Skeletal muscle satellite cell (primary cell): ENCODE data around the gene MAP3K8.
"Not testable (repeated sequence)": the region's sequence is repeated elsewhere in the genome, so short reads cannot be mapped to it uniquely, and the experiment has no call there.

Experiments used
- H3K27me3 ChIP-seq: 2 replicates; pipeline ENCODE4 v1.7.0; 2013; ENCODE audit warnings: low read length; ENCODE audit not compliant: control insufficient read depth, insufficient read depth
- H3K36me3 ChIP-seq: 2 replicates; pipeline ENCODE4 v1.7.0; 2013; ENCODE audit warnings: mild to moderate bottlenecking, control low read depth, low read length; ENCODE audit not compliant: insufficient read depth
- H3K4me1 ChIP-seq: 2 replicates; pipeline ENCODE4 v1.7.0; 2013; ENCODE audit warnings: low read length; ENCODE audit not compliant: control insufficient read depth, insufficient read depth
- H3K4me2 ChIP-seq: 2 replicates; pipeline ENCODE4 v1.7.0; 2013; ENCODE audit warnings: mild to moderate bottlenecking, low read length
- H3K4me3 ChIP-seq: 2 replicates; pipeline ENCODE4 v1.7.0; 2013; ENCODE audit warnings: low read length
- H3K9ac ChIP-seq: 2 replicates; pipeline ENCODE4 v1.7.0; 2013; ENCODE audit warnings: mild to moderate bottlenecking, low read depth, low read length, moderate library complexity
- H3K9me3 ChIP-seq: replicated peaks from 2 replicates; pipeline ENCODE4 v1.7.0; 2013; ENCODE audit warnings: mild to moderate bottlenecking, control low read depth, low read length

MAP3K8 gene

GRCh38 chr10:30475515-30475914 is 41.5 kb downstream of the MAP3K8 start:
- not testable (repeated sequence) for H3K9me3 ChIP-seq, H3K27me3 ChIP-seq, H3K4me2 ChIP-seq, H3K4me3 ChIP-seq, H3K36me3 ChIP-seq, H3K4me1 ChIP-seq, H3K9ac ChIP-seq

GRCh38 chr10:30476511-30477155 is 42.6 kb downstream of the MAP3K8 start:
- Histone ChIP-seq H3K4me3 (no peak overlapping the region), H3K4me1 (no peaks in the 10 kb centered on the region), H3K9ac (no peak overlapping the region), H3K27me3 (peaks cover 4% of the 10 kb centered on the region), H3K36me3 (no peaks in the 10 kb centered on the region), H3K9me3 (no peaks in the 10 kb centered on the region), H3K4me2 (no peak overlapping the region)

- H3K4me2 ChIP-seq, H3K9ac ChIP-seq, H3K36me3 ChIP-seq, H3K27me3 ChIP-seq, H3K4me3 ChIP-seq, H3K9me3 ChIP-seq, H3K4me1 ChIP-seq: not testable (repeated sequence)
These were observed 45.5 kb downstream of the MAP3K8 start for GRCh38 chr10:30479513-30479912.

GRCh38 chr10:30481603-30482002 is 47.6 kb downstream of the MAP3K8 start:
- Histone ChIP-seq H3K4me1 (no peaks in the 10 kb centered on the region), H3K36me3 (no peaks in the 10 kb centered on the region), H3K4me2 (no peak overlapping the region), H3K27me3 (peaks cover 5% of the 10 kb centered on the region), H3K9ac (no peak overlapping the region), H3K9me3 (no peaks in the 10 kb centered on the region), H3K4me3 (no peak overlapping the region)

GRCh38 chr10:30488316-30488715 is 54.3 kb downstream of the MAP3K8 start:
- no peak overlapping the region for H3K9ac ChIP-seq
- H3K4me3 ChIP-seq = no peak overlapping the region
- H3K4me2 ChIP-seq = no peak overlapping the region
- peaks cover 25% of the 10 kb centered on the region for H3K27me3 ChIP-seq
- no peaks in the 10 kb centered on the region for H3K36me3 ChIP-seq
- no peaks in the 10 kb centered on the region for H3K9me3 ChIP-seq
- no peaks in the 10 kb centered on the region for H3K4me1 ChIP-seq

- H3K9me3 ChIP-seq = peaks cover 6% of the 10 kb centered on the region
- H3K36me3 ChIP-seq = no peaks in the 10 kb centered on the region
- no peak overlapping the region for H3K4me2 ChIP-seq
- no peak overlapping the region for H3K4me3 ChIP-seq
- H3K9ac ChIP-seq = no peak overlapping the region
- no peaks in the 10 kb centered on the region for H3K4me1 ChIP-seq
- peaks cover 25% of the 10 kb centered on the region for H3K27me3 ChIP-seq
These were observed 55.4 kb downstream of the MAP3K8 start for GRCh38 chr10:30489346-30489745.

GRCh38 chr10:30490289-30491000 is 56.5 kb downstream of the MAP3K8 start:
- Histone ChIP-seq H3K27me3 (peaks cover 25% of the 10 kb centered on the region), H3K36me3 (no peaks in the 10 kb centered on the region), H3K4me3 (no peak overlapping the region), H3K4me1 (no peaks in the 10 kb centered on the region), H3K9me3 (peaks cover 6% of the 10 kb centered on the region), H3K9ac (no peak overlapping the region), H3K4me2 (no peak overlapping the region)

GRCh38 chr10:30491204-30491915 is 57.4 kb downstream of the MAP3K8 start:
- H3K27me3 ChIP-seq = peaks cover 25% of the 10 kb centered on the region
- H3K4me2 ChIP-seq = no peak overlapping the region
- peaks cover 6% of the 10 kb centered on the region for H3K9me3 ChIP-seq
- H3K36me3 ChIP-seq = no peaks in the 10 kb centered on the region
- no peak overlapping the region for H3K9ac ChIP-seq
- no peak overlapping the region for H3K4me3 ChIP-seq
- no peaks in the 10 kb centered on the region for H3K4me1 ChIP-seq

GRCh38 chr10:30491916-30492515 is 58.0 kb downstream of the MAP3K8 start:
- Histone ChIP-seq H3K36me3 (no peaks in the 10 kb centered on the region), H3K4me2 (no peak overlapping the region), H3K4me1 (no peaks in the 10 kb centered on the region), H3K9ac (no peak overlapping the region), H3K9me3 (peaks cover 6% of the 10 kb centered on the region), H3K27me3 (peaks cover 32% of the 10 kb centered on the region), H3K4me3 (no peak overlapping the region)

GRCh38 chr10:30493609-30494530 is 59.9 kb downstream of the MAP3K8 start:
- H3K9me3 ChIP-seq = peaks cover 6% of the 10 kb centered on the region
- no peaks in the 10 kb centered on the region for H3K36me3 ChIP-seq
- peaks cover 33% of the 10 kb centered on the region for H3K27me3 ChIP-seq
- H3K9ac ChIP-seq = no peak overlapping the region
- no peaks in the 10 kb centered on the region for H3K4me1 ChIP-seq
- H3K4me3 ChIP-seq = no peak overlapping the region
- H3K4me2 ChIP-seq = no peak overlapping the region

- Histone ChIP-seq H3K4me3 (no peak overlapping the region), H3K9ac (no peak overlapping the region), H3K36me3 (no peaks in the 10 kb centered on the region), H3K4me1 (no peaks in the 10 kb centered on the region), H3K27me3 (peaks cover 32% of the 10 kb centered on the region), H3K9me3 (peaks cover 6% of the 10 kb centered on the region), H3K4me2 (no peak overlapping the region)
These were observed 60.6 kb downstream of the MAP3K8 start for GRCh38 chr10:30494558-30494957.
